CD14-positive monocyte (primary cell): Measurements from ENCODE around the gene SLC1A3. TPM values are rescaled to one million over a fixed set of nuclear protein-coding genes. Genes with fewer than 3 reads are reported as not detected.
A peak's percentile ranks its signal among the peaks of the same experiment; 100 is the strongest.

Experiments used
- DNase-seq, 3 donors: peaks; one replicate each; pipeline ENCODE4 v3.0.0-alpha.2; 2011 to 2022
- H2AFZ ChIP-seq: 2 replicates; pipeline ENCODE4 v1.6.0; 2012; ENCODE audit warnings: mild to moderate bottlenecking, low read depth, low read length, inconsistent platforms; ENCODE audit not compliant: insufficient read depth, poor library complexity, severe bottlenecking
- H3K27ac ChIP-seq, 2 donors: 1 replicate in 1 of 2; 2 replicates in 1 of 2; pipeline ENCODE4 v1.5.1; 2012 to 2013; ENCODE audit warnings: low read length in 2 of 2, control low read depth in 1 of 2, inconsistent platforms in 1 of 2, low read depth in 1 of 2, mild to moderate bottlenecking in 1 of 2
- H3K27me3 ChIP-seq, 2 donors: one replicate each; pipeline versions ENCODE4 v1.6.0 to v1.6.1; 2011 to 2013; ENCODE audit warnings: low read length in 2 of 2; ENCODE audit not compliant: control insufficient read depth in 2 of 2, insufficient read depth in 2 of 2
- H3K36me3 ChIP-seq, 2 donors: replicated peaks in 1 of 2; 1 replicate in 1 of 2; 2 replicates in 1 of 2; pipeline versions ENCODE4 v1.5.1 to v1.6.1; 2012 to 2013; ENCODE audit warnings: low read length in 2 of 2, control low read depth in 1 of 2, inconsistent platforms in 1 of 2, mild to moderate bottlenecking in 1 of 2; ENCODE audit not compliant: insufficient read depth in 2 of 2, control insufficient read depth in 1 of 2
- H3K4me1 ChIP-seq, 2 donors: 1 replicate in 1 of 2; 2 replicates in 1 of 2; pipeline versions ENCODE4 v1.5.1 to v1.6.1; 2012 to 2013; ENCODE audit warnings: low read length in 2 of 2, control low read depth in 1 of 2, inconsistent platforms in 1 of 2, mild to moderate bottlenecking in 1 of 2, moderate library complexity in 1 of 2; ENCODE audit not compliant: insufficient read depth in 2 of 2, control insufficient read depth in 1 of 2
- H3K4me2 ChIP-seq: replicated peaks from 2 replicates; pipeline ENCODE3; 2012; ENCODE audit warnings: low read length, moderate library complexity, mild to moderate bottlenecking; ENCODE audit not compliant: poor library complexity, severe bottlenecking; ENCODE audit errors: extremely low read depth
- H3K4me3 ChIP-seq, 3 experiments: fragments of 200-600 bp in 1 of 3; sonication (generic) in 1 of 3; replicated peaks in 1 of 3; 1 replicate in 2 of 3; 2 replicates in 1 of 3; pipeline ENCODE4 v1.5.1; 2011 to 2013; ENCODE audit warnings: low read length in 3 of 3, mild to moderate bottlenecking in 3 of 3, control low read depth in 2 of 3, low read depth in 2 of 3, inconsistent platforms in 1 of 3, moderate library complexity in 1 of 3
- H3K79me2 ChIP-seq: 2 replicates; pipeline ENCODE4 v1.6.0; 2012; ENCODE audit warnings: mild to moderate bottlenecking, control low read depth, inconsistent platforms, low read length, moderate library complexity; ENCODE audit not compliant: insufficient read depth
- H3K9ac ChIP-seq: 2 replicates; pipeline ENCODE4 v1.6.0; 2017; ENCODE audit warnings: low read length, mild to moderate bottlenecking; ENCODE audit not compliant: insufficient read depth, poor library complexity, severe bottlenecking
- H3K9me3 ChIP-seq, 2 donors: replicated peaks in 1 of 2; 1 replicate in 1 of 2; 2 replicates in 1 of 2; pipeline versions ENCODE4 v1.5.1 to v1.6.1; 2012 to 2013; ENCODE audit warnings: low read length in 2 of 2, control low read depth in 1 of 2; ENCODE audit not compliant: control insufficient read depth in 1 of 2, insufficient read depth in 1 of 2
- H4K20me1 ChIP-seq: 2 replicates; pipeline ENCODE4 v1.6.0; 2012; ENCODE audit warnings: mild to moderate bottlenecking, low read length, control low read depth, moderate library complexity; ENCODE audit not compliant: insufficient read depth
- H3K27ac Mint-ChIP-seq, 7 donors: one replicate each; pipeline ENCODE4 v1.8.0; 2020; ENCODE audit warnings: mild to moderate bottlenecking in 7 of 7, mixed read lengths in 7 of 7, moderate library complexity in 6 of 7, inconsistent platforms in 2 of 7
- H3K27me3 Mint-ChIP-seq, 3 donors: one replicate each; pipeline ENCODE4 v1.8.0; 2021 to 2022; ENCODE audit warnings: low read depth in 3 of 3, mild to moderate bottlenecking in 3 of 3, mixed read lengths in 3 of 3, moderate library complexity in 3 of 3, inconsistent platforms in 1 of 3
- H3K36me3 Mint-ChIP-seq, 2 donors: one replicate each; pipeline ENCODE4 v1.8.0; 2020; ENCODE audit warnings: mixed read lengths in 2 of 2, inconsistent platforms in 1 of 2, mild to moderate bottlenecking in 1 of 2
- H3K4me1 Mint-ChIP-seq: one replicate; pipeline ENCODE4 v1.8.0; 2020; ENCODE audit warnings: mild to moderate bottlenecking, mixed read lengths
- H3K4me3 Mint-ChIP-seq, 2 donors: one replicate each; pipeline ENCODE4 v1.8.0; 2020; ENCODE audit warnings: mild to moderate bottlenecking in 2 of 2, mixed read lengths in 2 of 2, moderate library complexity in 1 of 2
- H3K9me3 Mint-ChIP-seq, 7 donors: one replicate each; pipeline ENCODE4 v1.8.0; 2020 to 2022; ENCODE audit warnings: mixed read lengths in 7 of 7, mild to moderate bottlenecking in 6 of 7, moderate library complexity in 6 of 7, inconsistent platforms in 2 of 7
- CTCF ChIP-seq: fragments of 200-600 bp; IDR thresholded peaks from one replicate; pipeline ENCODE4 v1.8.0; 2022; ENCODE audit warnings: antibody characterized with exemption, mild to moderate bottlenecking
- whole genome bisulfite sequencing: methylation state at CpG from one replicate; pipeline ENCODE4 v1.1.5; 2013; ENCODE audit warnings: missing lambda C conversion rate; ENCODE audit not compliant: insufficient coverage; 5-methylcytosine and 5-hydroxymethylcytosine counted together
- intact Hi-C, 2 donors: fragments of 100-400 bp; cut with micrococcal nuclease; formaldehyde crosslinking; loops; one replicate each; pipeline versions ENCODE4 v1.15.0 to v1.15.1; 2023
- polyA plus RNA-seq, 3 donors: library from polyadenylated mRNA; depleted of rRNA in 1 of 3; unstranded in 2 of 3; stranded (reverse) in 1 of 3; fragments of 300-500 nt in 2 of 3; fragments of >200 nt in 1 of 3; fragmentation: Illumina TruSeq in 2 of 3; gene quantifications; 1 replicate in 2 of 3; 2 replicates in 1 of 3; pipeline ENCODE4 v1.2.3, GENCODE V29; 2012 to 2021

Gene SLC1A3
- polyA plus RNA-seq, 3 donors, result 1.2 to 3.3 (median 1.3) TPM

GRCh38 chr5:36561601-36562000 lies 44.8 kb upstream of the SLC1A3 start:
- H3K79me2 ChIP-seq, result no peaks in the 10 kb centered on the region
- intact Hi-C loops, result no loop called here
- WGBS, result 86% methylated on average over 1 of the region's 3 CpGs
- H3K27ac Mint-ChIP-seq, result no peak overlapping the region
- H3K4me1 ChIP-seq, result no peaks in the 10 kb centered on the region
- no peaks in the 10 kb centered on the region for H3K36me3 ChIP-seq
- no peak overlapping the region for H3K9ac ChIP-seq
- peak overlapping the region; percentile 19 for H2AFZ ChIP-seq
- peak in 1 of 3 donors; percentile 3 for DNase-seq
- no peaks in the 10 kb centered on the region for H3K36me3 Mint-ChIP-seq
- H3K27me3 ChIP-seq, result no peaks in the 10 kb centered on the region
- H4K20me1 ChIP-seq, result no peaks in the 10 kb centered on the region
- peaks cover 0 to 2% (median 0%) of the 10 kb centered on the region in 3 donors for H3K27me3 Mint-ChIP-seq
- no peak overlapping the region for H3K4me3 ChIP-seq
- H3K4me2 ChIP-seq, result peak overlapping the region; percentile 2
- no peak overlapping the region for H3K27ac ChIP-seq
- TF ChIP-seq CTCF, result no peak
- peaks cover 0 to 3% (median 0%) of the 10 kb centered on the region in 7 donors for H3K9me3 Mint-ChIP-seq
- H3K4me3 Mint-ChIP-seq, result no peak overlapping the region
- no peaks in the 10 kb centered on the region for H3K9me3 ChIP-seq
- H3K4me1 Mint-ChIP-seq, result peaks cover 9% of the 10 kb centered on the region

- H3K4me1 Mint-ChIP-seq, result no peaks in the 10 kb centered on the region
- H3K27me3 Mint-ChIP-seq, result peaks cover 0 to 1% (median 0%) of the 10 kb centered on the region in 3 donors
- no peak overlapping the region for H3K9ac ChIP-seq
- H2AFZ ChIP-seq, result no peak overlapping the region
- no peak for DNase-seq
- no peaks in the 10 kb centered on the region for H3K9me3 Mint-ChIP-seq
- H3K9me3 ChIP-seq, result no peaks in the 10 kb centered on the region
- no peak overlapping the region for H3K4me3 ChIP-seq
- no peaks in the 10 kb centered on the region for H4K20me1 ChIP-seq
- H3K4me1 ChIP-seq, result no peaks in the 10 kb centered on the region
- no peak overlapping the region for H3K27ac Mint-ChIP-seq
- no peaks in the 10 kb centered on the region for H3K36me3 Mint-ChIP-seq
- intact Hi-C loops, result no loop called here
- no peaks in the 10 kb centered on the region for H3K36me3 ChIP-seq
- no peak overlapping the region for H3K4me3 Mint-ChIP-seq
- TF ChIP-seq CTCF, result no peak
- H3K27ac ChIP-seq, result no peak overlapping the region
- H3K79me2 ChIP-seq, result no peaks in the 10 kb centered on the region
- no peak overlapping the region for H3K4me2 ChIP-seq
- WGBS, result no CpG with 5 or more reads among the region's 5 CpGs
- H3K27me3 ChIP-seq, result no peaks in the 10 kb centered on the region
Observed at GRCh38 chr5:36569491-36569890, 36.9 kb upstream of the SLC1A3 start.
